ENCODE data around the gene TCL1B. TPM values are rescaled to one million over a fixed set of nuclear protein-coding genes. Genes with fewer than 3 reads are reported as not detected.

TCL1B gene
- total RNA-seq, 3 donors from 2014 or later = not detected

DNA sequence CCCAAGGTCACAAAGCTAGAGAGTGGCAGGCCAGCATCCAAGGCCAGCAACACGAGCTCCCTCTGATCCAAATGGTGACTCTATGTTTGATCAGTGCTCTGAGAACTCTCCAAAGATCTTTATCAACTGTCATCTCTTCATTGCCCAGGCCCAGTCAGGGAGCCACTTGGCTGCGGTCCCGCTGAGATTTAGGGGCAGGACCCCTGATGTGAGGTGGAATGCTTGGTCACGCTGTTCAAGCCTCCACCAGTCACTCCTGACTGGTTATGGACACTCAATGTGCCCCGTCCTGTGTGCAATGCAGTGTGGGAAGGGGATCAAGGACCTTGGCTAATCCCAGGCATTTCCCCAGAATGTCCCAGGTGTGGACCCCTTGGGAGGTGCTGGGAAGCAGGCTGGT is 19.8 kb upstream of the TCL1B start:
- peaks cover 0 to 15% of the 10 kb centered on the region in 2 donors for H3K27me3 ChIP-seq
- intact Hi-C loops (cut with DNase I; ENCODE audit: low total_unique reads) = no loop called here
- TF ChIP-seq POLR2AphosphoS5 (IDR thresholded peaks at IDR 0.05) = no peak
- TF ChIP-seq POLR2A (IDR thresholded peaks at IDR 0.05) = no peak
- no peak for TF ChIP-seq CTCF (IDR thresholded peaks at IDR 0.05)
- H3K9me3 ChIP-seq = no peaks in the 10 kb centered on the region
- no peak overlapping the region for H3K27ac ChIP-seq
- no peak overlapping the region for H3K4me3 ChIP-seq
- H3K36me3 ChIP-seq = no peaks in the 10 kb centered on the region
- no peak for DNase-seq (ENCODE audit: low spot score in 2 of 2)
- no peaks in the 10 kb centered on the region for H3K4me1 ChIP-seq

DNA sequence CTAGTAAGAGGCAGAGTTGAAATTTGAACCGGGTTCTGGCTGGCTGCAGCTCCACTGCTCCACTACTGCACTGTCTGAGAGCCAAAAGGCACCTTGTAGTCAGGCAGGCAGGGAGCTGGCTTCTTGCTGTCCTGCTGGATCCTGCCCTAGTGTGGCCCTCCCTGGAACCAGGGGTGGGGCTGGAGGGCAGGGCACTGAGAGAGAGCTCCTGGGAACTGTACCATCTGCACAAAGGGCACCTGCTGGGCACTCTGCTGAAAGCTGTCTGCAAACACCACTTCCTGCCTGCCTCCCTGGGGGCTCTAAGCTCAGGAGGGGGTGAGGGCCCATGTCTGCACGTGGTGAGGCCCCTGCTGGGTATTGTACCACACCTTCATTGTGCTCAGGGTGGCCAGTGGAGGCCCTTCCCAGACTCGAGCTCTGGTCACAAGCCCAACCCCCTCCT is 19.0 kb upstream of the TCL1B start:
- no peaks in the 10 kb centered on the region for H3K4me1 ChIP-seq
- H3K36me3 ChIP-seq = no peaks in the 10 kb centered on the region
- no peak overlapping the region for H3K4me3 ChIP-seq
- DNase-seq (ENCODE audit: low spot score in 2 of 2) = no peak
- H3K9me3 ChIP-seq = no peaks in the 10 kb centered on the region
- H3K27me3 ChIP-seq = peaks cover 0 to 15% of the 10 kb centered on the region in 2 donors
- no peak for TF ChIP-seq POLR2AphosphoS5 (IDR thresholded peaks at IDR 0.05)
- TF ChIP-seq CTCF (IDR thresholded peaks at IDR 0.05) = no peak
- TF ChIP-seq POLR2A (IDR thresholded peaks at IDR 0.05) = no peak
- no peak overlapping the region for H3K27ac ChIP-seq
- intact Hi-C loops (cut with DNase I; ENCODE audit: low total_unique reads) = no loop called here

GRCh38 chr14:95668235-95668772 is 17.9 kb upstream of the TCL1B start:
- no peaks in the 10 kb centered on the region for H3K4me1 ChIP-seq
- no peak overlapping the region for H3K27ac ChIP-seq
- intact Hi-C loops (cut with DNase I; ENCODE audit: low total_unique reads) = no loop called here
- H3K36me3 ChIP-seq = no peaks in the 10 kb centered on the region
- H3K4me3 ChIP-seq = no peak overlapping the region
- no peak for TF ChIP-seq CTCF (IDR thresholded peaks at IDR 0.05)
- TF ChIP-seq POLR2AphosphoS5 (IDR thresholded peaks at IDR 0.05) = no peak
- TF ChIP-seq POLR2A (IDR thresholded peaks at IDR 0.05) = no peak
- no peak for DNase-seq (ENCODE audit: low spot score in 2 of 2)
- H3K27me3 ChIP-seq = peaks cover 0 to 15% of the 10 kb centered on the region in 2 donors
- H3K9me3 ChIP-seq = no peaks in the 10 kb centered on the region

- no peak for TF ChIP-seq POLR2A (IDR thresholded peaks at IDR 0.05)
- no peak for TF ChIP-seq POLR2AphosphoS5 (IDR thresholded peaks at IDR 0.05)
- no peak for TF ChIP-seq CTCF (IDR thresholded peaks at IDR 0.05)
- peaks cover 0 to 7% of the 10 kb centered on the region in 2 donors for H3K9me3 ChIP-seq
- H3K36me3 ChIP-seq = no peaks in the 10 kb centered on the region
- H3K4me1 ChIP-seq = no peaks in the 10 kb centered on the region
- no peak overlapping the region for H3K4me3 ChIP-seq
- H3K27me3 ChIP-seq = peaks cover 0 to 3% of the 10 kb centered on the region in 2 donors
- intact Hi-C loops (cut with DNase I; ENCODE audit: low total_unique reads) = no loop called here
- no peak overlapping the region for H3K27ac ChIP-seq
- DNase-seq (ENCODE audit: low spot score in 2 of 2) = no peak
These were observed 11.6 kb upstream of the TCL1B start for GRCh38 chr14:95674613-95675012.

- H3K27me3 ChIP-seq = peaks cover 0 to 3% of the 10 kb centered on the region in 2 donors
- H3K4me3 ChIP-seq = no peak overlapping the region
- no peak overlapping the region for H3K27ac ChIP-seq
- intact Hi-C loops (cut with DNase I; ENCODE audit: low total_unique reads) = no loop called here
- TF ChIP-seq POLR2AphosphoS5 (IDR thresholded peaks at IDR 0.05) = no peak
- no peak for TF ChIP-seq POLR2A (IDR thresholded peaks at IDR 0.05)
- no peak for TF ChIP-seq CTCF (IDR thresholded peaks at IDR 0.05)
- H3K4me1 ChIP-seq = no peaks in the 10 kb centered on the region
- peaks cover 0 to 7% of the 10 kb centered on the region in 2 donors for H3K9me3 ChIP-seq
- DNase-seq (ENCODE audit: low spot score in 2 of 2) = no peak
- H3K36me3 ChIP-seq = no peaks in the 10 kb centered on the region
These were observed 10.7 kb upstream of the TCL1B start for GRCh38 chr14:95675486-95675885.

Data from breast epithelium (tissue), 4 donors.